ENCODE measurements around the gene LTA. TPM values are rescaled to one million over a fixed set of nuclear protein-coding genes. Genes with fewer than 3 reads are reported as not detected.
A peak's percentile ranks its signal among the peaks of the same experiment; 100 is the strongest.

Gene LTA
- total RNA-seq, 1 experiment from 2014 or later = 1.1 TPM

DNA sequence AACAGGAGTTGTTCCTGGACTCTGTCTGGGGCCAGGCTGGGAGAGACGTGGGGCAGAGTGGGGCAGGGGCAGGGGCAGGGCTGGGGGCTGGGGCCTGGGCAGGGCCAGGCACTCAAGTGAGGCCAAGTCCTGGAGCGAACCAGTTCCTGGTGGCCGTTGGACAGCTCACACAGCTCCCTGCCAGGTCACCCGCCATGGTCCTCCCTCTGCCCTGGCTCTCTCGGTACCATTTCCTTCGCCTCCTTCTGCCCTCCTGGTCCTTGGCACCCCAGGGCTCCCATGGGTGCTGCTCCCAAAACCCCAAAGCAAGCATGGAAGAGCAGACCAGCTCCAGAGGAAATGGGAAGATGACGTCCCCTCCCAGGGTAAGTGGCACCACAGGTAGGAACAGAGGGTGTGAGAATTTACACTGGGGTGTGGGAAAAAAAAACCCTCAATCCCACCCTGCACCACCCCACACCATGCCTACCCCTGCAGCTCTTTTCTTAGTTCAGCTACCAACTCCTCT lies 43.2 kb upstream of the LTA start, which contains the start of gene MCCD1:
Gene MCCD1, plus strand, starts transcription at position 142 of the 508 bp plus-strand sequence. Its CDS starts 53 bp downstream, at position 195.
- H4K20me1 ChIP-seq (ENCODE audit: insufficient read depth) = peaks cover 11% of the 10 kb centered on the region; the same call in 1 of the 2 replicates
- ATAC-seq (peak; percentile 39), DNase-seq (ENCODE audit: low read depth, low spot score) (no peak)
- H3K27me3 ChIP-seq (ENCODE audit: insufficient read depth, low read length) = no peaks in the 10 kb centered on the region
- ChIA-PET RAD21 (ENCODE audit: low non-redundant PET in 1 of 2, low total read pairs in 2 of 2, uncharacterized antibody in 2 of 2, unreplicated experiment in 2 of 2) (interaction anchor here in 1 of 2 experiments (0.6 kb wide), 1 partner anchor 167 kb away, joined by 6 read pairs; no protein-coding TSS in a partner anchor), CTCF (interaction anchor here (0.7 kb wide), 1 partner anchor 162 kb away, joined by 3 read pairs; no protein-coding TSS in a partner anchor), POLR2A (interaction anchor here (0.7 to 2.5 kb wide), 7 partner anchors 12 to 1106 kb away, joined by 3 to 10 read pairs (median 4); partner anchors contain the start of genes DDX39B and MICB)
- no peak within 1 kb of the TSS for H3K9ac ChIP-seq (ENCODE audit: low read length)
- TF ChIP-seq POLR2AphosphoS5 (IDR thresholded peaks at IDR 0.05; ENCODE audit: low read depth, low read length) = peak; percentile 34
- TF ChIP-seq, protein P1, sequence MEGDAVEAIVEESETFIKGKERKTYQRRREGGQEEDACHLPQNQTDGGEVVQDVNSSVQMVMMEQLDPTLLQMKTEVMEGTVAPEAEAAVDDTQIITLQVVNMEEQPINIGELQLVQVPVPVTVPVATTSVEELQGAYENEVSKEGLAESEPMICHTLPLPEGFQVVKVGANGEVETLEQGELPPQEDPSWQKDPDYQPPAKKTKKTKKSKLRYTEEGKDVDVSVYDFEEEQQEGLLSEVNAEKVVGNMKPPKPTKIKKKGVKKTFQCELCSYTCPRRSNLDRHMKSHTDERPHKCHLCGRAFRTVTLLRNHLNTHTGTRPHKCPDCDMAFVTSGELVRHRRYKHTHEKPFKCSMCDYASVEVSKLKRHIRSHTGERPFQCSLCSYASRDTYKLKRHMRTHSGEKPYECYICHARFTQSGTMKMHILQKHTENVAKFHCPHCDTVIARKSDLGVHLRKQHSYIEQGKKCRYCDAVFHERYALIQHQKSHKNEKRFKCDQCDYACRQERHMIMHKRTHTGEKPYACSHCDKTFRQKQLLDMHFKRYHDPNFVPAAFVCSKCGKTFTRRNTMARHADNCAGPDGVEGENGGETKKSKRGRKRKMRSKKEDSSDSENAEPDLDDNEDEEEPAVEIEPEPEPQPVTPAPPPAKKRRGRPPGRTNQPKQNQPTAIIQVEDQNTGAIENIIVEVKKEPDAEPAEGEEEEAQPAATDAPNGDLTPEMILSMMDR (IDR thresholded peaks at IDR 0.05 in 2 of 3, conservative IDR thresholded peaks at IDR 0.05 in 1 of 3; ENCODE audit: borderline replicate concordance in 1 of 3, insufficient read depth in 1 of 3, low read depth in 2 of 3, low read length in 2 of 3) = no peak
- H3K36me3 ChIP-seq (ENCODE audit: control insufficient read depth in 1 of 2, insufficient read depth in 2 of 2, low read length in 2 of 2) = peaks cover 28 to 34% of the 10 kb centered on the region in 2 experiments; a peak in 3 of 4 replicates
- no peak within 1 kb of the TSS for H2AFZ ChIP-seq (ENCODE audit: low read depth, low read length, poor library complexity, severe bottlenecking)
- H3K4me1 ChIP-seq (ENCODE audit: control insufficient read depth in 1 of 2, insufficient read depth in 2 of 2, low read length in 2 of 2) = no peaks in the 10 kb centered on the region; a peak in 1 of 4 replicates
- intact Hi-C loops (cut with micrococcal nuclease) = no loop called here
- no peak within 1 kb of the TSS for H3K27ac ChIP-seq (ENCODE audit: low read depth, low read length)
- no peaks in the 10 kb centered on the region for H3K9me3 ChIP-seq (ENCODE audit: control insufficient read depth in 1 of 2, insufficient read depth in 1 of 2, low read depth in 1 of 2, low read length in 2 of 2)
- H3K4me2 ChIP-seq (ENCODE audit: low read length) = no peak within 1 kb of the TSS
- no TSS peak for BruUV-seq (replicated peaks)
- H3K79me2 ChIP-seq (ENCODE audit: insufficient read depth, low read length) = peaks cover 14% of the 10 kb centered on the region; the same call in 1 of the 2 replicates
- no peak within 1 kb of the TSS for H3K4me3 ChIP-seq (replicated peaks in 1 of 2; ENCODE audit: low read depth in 1 of 2, low read length in 2 of 2)
- H3K9me2 ChIP-seq (ENCODE audit: insufficient read depth) = no peaks in the 10 kb centered on the region

DNA sequence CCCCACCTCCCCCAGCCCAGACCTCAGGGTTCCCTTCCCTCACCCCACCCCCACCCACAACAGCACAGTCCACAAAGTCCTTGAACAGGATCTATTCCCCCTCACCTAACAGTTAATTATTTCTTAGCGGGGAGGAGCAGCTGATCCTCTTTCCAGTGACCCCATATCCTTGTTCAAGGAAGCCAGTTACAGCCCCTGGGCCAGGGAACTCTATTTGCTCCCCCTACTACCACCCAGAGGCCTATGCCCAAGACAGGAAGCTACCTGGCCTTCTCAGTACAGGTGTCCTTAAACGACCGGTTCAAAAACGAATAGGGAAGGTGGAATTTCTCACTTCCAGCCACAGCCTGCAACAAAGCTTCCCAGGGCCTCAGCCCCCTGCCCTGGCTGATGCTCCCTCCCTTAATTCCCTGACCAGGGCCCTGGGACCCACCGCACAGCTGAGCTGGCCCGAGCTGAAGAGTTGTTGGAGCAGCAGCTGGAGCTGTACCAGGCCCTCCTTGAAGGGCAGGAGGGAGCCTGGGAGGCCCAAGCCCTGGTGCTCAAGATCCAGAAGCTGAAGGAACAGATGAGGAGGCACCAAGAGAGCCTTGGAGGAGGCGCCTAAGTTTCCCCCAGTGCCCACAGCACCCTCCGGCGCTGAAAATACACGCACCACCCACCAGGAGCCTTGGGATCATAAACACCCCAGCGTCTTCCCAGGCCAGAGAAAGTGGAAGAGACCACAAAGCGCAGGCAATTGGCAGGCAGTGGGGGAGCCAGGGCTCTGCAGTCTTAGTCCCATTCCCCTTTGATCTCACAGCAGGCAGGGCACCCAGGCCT lies 42.5 kb upstream of the LTA start:
- peaks cover 17% of the 10 kb centered on the region; the same call in 1 of the 2 replicates for H4K20me1 ChIP-seq (ENCODE audit: insufficient read depth)
- no peak for DNase-seq (ENCODE audit: low read depth, low spot score)
- ChIA-PET RAD21 (ENCODE audit: low non-redundant PET in 1 of 2, low total read pairs in 2 of 2, uncharacterized antibody in 2 of 2, unreplicated experiment in 2 of 2) (no interaction called here), POLR2A (interaction anchor here (0.9 to 2.5 kb wide), 3 partner anchors 12 to 35 kb away, joined by 3 to 10 read pairs (median 4); partner anchors contain the start of gene MICB), CTCF (no interaction called here)
- H3K9me2 ChIP-seq (ENCODE audit: insufficient read depth) = no peaks in the 10 kb centered on the region
- no peaks in the 10 kb centered on the region for H3K9me3 ChIP-seq (ENCODE audit: control insufficient read depth in 1 of 2, insufficient read depth in 1 of 2, low read depth in 1 of 2, low read length in 2 of 2)
- H3K36me3 ChIP-seq (ENCODE audit: control insufficient read depth in 1 of 2, insufficient read depth in 2 of 2, low read length in 2 of 2) = peaks cover 32 to 41% of the 10 kb centered on the region in 2 experiments; a peak in 3 of 4 replicates
- peaks cover 21% of the 10 kb centered on the region for H3K79me2 ChIP-seq (ENCODE audit: insufficient read depth, low read length)
- no TSS peak for BruUV-seq (replicated peaks)
- intact Hi-C loops (cut with micrococcal nuclease) = no loop called here
- no peaks in the 10 kb centered on the region; a peak in 1 of 4 replicates for H3K4me1 ChIP-seq (ENCODE audit: control insufficient read depth in 1 of 2, insufficient read depth in 2 of 2, low read length in 2 of 2)
- H3K4me3 ChIP-seq (replicated peaks in 1 of 2; ENCODE audit: low read depth in 1 of 2, low read length in 2 of 2) = no peak overlapping the region
- no peak overlapping the region for H3K27ac ChIP-seq (ENCODE audit: low read depth, low read length)
- no peak overlapping the region for H2AFZ ChIP-seq (ENCODE audit: low read depth, low read length, poor library complexity, severe bottlenecking)
- no peak overlapping the region for H3K4me2 ChIP-seq (ENCODE audit: low read length)
- no peak overlapping the region for H3K9ac ChIP-seq (ENCODE audit: low read length)
- peak; percentile 43 for ATAC-seq
- no peaks in the 10 kb centered on the region for H3K27me3 ChIP-seq (ENCODE audit: insufficient read depth, low read length)
- TF ChIP-seq ZNF274 (IDR thresholded peaks at IDR 0.05; ENCODE audit: low read depth, low read length) (no peak), JUND (IDR thresholded peaks at IDR 0.05) (no peak), EZH2phosphoT487 (IDR thresholded peaks at IDR 0.05; ENCODE audit: borderline replicate concordance) (no peak), POLR2AphosphoS5 (IDR thresholded peaks at IDR 0.05; ENCODE audit: low read depth, low read length) (no peak; the same call in 1 of the 2 replicates), CEBPB (IDR thresholded peaks at IDR 0.05; ENCODE audit: low read depth) (no peak), ZFX (IDR thresholded peaks at IDR 0.05) (no peak), EGR1 (IDR thresholded peaks at IDR 0.05; ENCODE audit: low read depth) (no peak), SP1 (IDR thresholded peaks at IDR 0.05; ENCODE audit: low read depth) (no peak)
- TF ChIP-seq, protein P2, sequence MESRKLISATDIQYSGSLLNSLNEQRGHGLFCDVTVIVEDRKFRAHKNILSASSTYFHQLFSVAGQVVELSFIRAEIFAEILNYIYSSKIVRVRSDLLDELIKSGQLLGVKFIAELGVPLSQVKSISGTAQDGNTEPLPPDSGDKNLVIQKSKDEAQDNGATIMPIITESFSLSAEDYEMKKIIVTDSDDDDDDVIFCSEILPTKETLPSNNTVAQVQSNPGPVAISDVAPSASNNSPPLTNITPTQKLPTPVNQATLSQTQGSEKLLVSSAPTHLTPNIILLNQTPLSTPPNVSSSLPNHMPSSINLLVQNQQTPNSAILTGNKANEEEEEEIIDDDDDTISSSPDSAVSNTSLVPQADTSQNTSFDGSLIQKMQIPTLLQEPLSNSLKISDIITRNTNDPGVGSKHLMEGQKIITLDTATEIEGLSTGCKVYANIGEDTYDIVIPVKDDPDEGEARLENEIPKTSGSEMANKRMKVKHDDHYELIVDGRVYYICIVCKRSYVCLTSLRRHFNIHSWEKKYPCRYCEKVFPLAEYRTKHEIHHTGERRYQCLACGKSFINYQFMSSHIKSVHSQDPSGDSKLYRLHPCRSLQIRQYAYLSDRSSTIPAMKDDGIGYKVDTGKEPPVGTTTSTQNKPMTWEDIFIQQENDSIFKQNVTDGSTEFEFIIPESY (IDR thresholded peaks at IDR 0.05; ENCODE audit: extremely low read depth, insufficient replicate concordance, low read length) = no peak
